Ishikawa (cell line): ENCODE results near the gene PLXNC1.

Experiments
- CEBPB ChIP-seq: IDR thresholded peaks from 2 replicates; pipeline ENCODE4 v1.6.1; 2012
- CREB1 ChIP-seq: IDR thresholded peaks from 2 replicates; pipeline ENCODE4 v1.6.1; 2012; ENCODE audit warnings: low read depth
- EGR1 ChIP-seq: IDR thresholded peaks from 2 replicates; pipeline ENCODE4 v1.6.1; 2012
- EP300 ChIP-seq: IDR thresholded peaks from 2 replicates; pipeline ENCODE4 v1.6.1; 2012; ENCODE audit warnings: borderline replicate concordance
- FOXM1 ChIP-seq: IDR thresholded peaks from 2 replicates; pipeline ENCODE4 v1.6.1; 2012; ENCODE audit warnings: low read depth, borderline replicate concordance
- MAX ChIP-seq: IDR thresholded peaks from 2 replicates; pipeline ENCODE4 v1.6.1; 2012
- NFIC ChIP-seq: IDR thresholded peaks from 2 replicates; pipeline ENCODE4 v1.6.1; 2012
- RAD21 ChIP-seq: IDR thresholded peaks from 2 replicates; pipeline ENCODE4 v1.6.1; 2012; ENCODE audit warnings: low read depth
- REST ChIP-seq: IDR thresholded peaks from 2 replicates; pipeline ENCODE4 v1.6.1; 2012; ENCODE audit warnings: low read depth, mild to moderate bottlenecking
- TAF1 ChIP-seq: IDR thresholded peaks from 2 replicates; pipeline ENCODE4 v1.6.1; 2012; ENCODE audit warnings: low read depth, mild to moderate bottlenecking
- TCF12 ChIP-seq: IDR thresholded peaks from 2 replicates; pipeline ENCODE4 v1.6.1; 2012; ENCODE audit warnings: low read depth
- TEAD4 ChIP-seq: IDR thresholded peaks from 2 replicates; pipeline ENCODE4 v1.6.1; 2012
- USF1 ChIP-seq: IDR thresholded peaks from 2 replicates; pipeline ENCODE4 v1.6.1; 2012
- YY1 ChIP-seq: IDR thresholded peaks from 2 replicates; pipeline ENCODE4 v1.6.1; 2012; ENCODE audit warnings: low read depth
- ZBTB7A ChIP-seq: IDR thresholded peaks from 2 replicates; pipeline ENCODE4 v1.6.1; 2012; ENCODE audit warnings: low read depth

The PLXNC1 gene

GRCh38 chr12:94254270-94254669 is 105.9 kb downstream of the PLXNC1 start:
- TF ChIP-seq NFIC (no peak), EP300 (no peak), ZBTB7A (no peak), MAX (no peak)

GRCh38 chr12:94255006-94255405 is 106.6 kb downstream of the PLXNC1 start:
- TF ChIP-seq TEAD4 (no peak), TCF12 (no peak), RAD21 (no peak), ZBTB7A (no peak), EP300 (no peak), USF1 (no peak), FOXM1 (no peak), YY1 (no peak), TAF1 (no peak), NFIC (no peak), CEBPB (no peak), CREB1 (no peak), REST (no peak), MAX (no peak), EGR1 (no peak)

GRCh38 chr12:94255428-94255827 is 107.1 kb downstream of the PLXNC1 start:
- TF ChIP-seq EP300 (no peak), CEBPB (no peak), CREB1 (no peak), RAD21 (no peak), USF1 (no peak), NFIC (no peak), YY1 (no peak), MAX (no peak), ZBTB7A (no peak), TAF1 (no peak), REST (no peak), FOXM1 (no peak), EGR1 (no peak), TCF12 (no peak), TEAD4 (no peak)

GRCh38 chr12:94258593-94258992 is 110.2 kb downstream of the PLXNC1 start:
- TF ChIP-seq TAF1: no peak
- no peak for TF ChIP-seq RAD21
- no peak for TF ChIP-seq EGR1
- no peak for TF ChIP-seq FOXM1
- TF ChIP-seq TCF12: no peak
- TF ChIP-seq CREB1: no peak
- no peak for TF ChIP-seq ZBTB7A
- no peak for TF ChIP-seq YY1
- TF ChIP-seq EP300: no peak
- no peak for TF ChIP-seq MAX
- TF ChIP-seq REST: no peak
- no peak for TF ChIP-seq NFIC
- TF ChIP-seq CEBPB: no peak
- no peak for TF ChIP-seq USF1
- no peak for TF ChIP-seq TEAD4
